Parathyroid adenoma (tissue), 2 donors: ENCODE measurements around the gene CASTOR1.

Experiments
- H2AFZ ChIP-seq: fragments of 300-600 bp; sonication (generic); one replicate; pipeline ENCODE4 v1.7.0; 2017; ENCODE audit warnings: antibody characterized with exemption, mild to moderate bottlenecking
- H3K27ac ChIP-seq: fragments of 300-600 bp; sonication (generic); one replicate; pipeline ENCODE4 v1.7.0; 2017
- H3K27me3 ChIP-seq: fragments of 300-600 bp; sonication (generic); one replicate; pipeline ENCODE4 v1.7.0; 2017; ENCODE audit warnings: low read length; ENCODE audit not compliant: control insufficient read depth, insufficient read depth
- H3K36me3 ChIP-seq: fragments of 300-600 bp; sonication (generic); one replicate; pipeline ENCODE4 v1.7.0; 2017; ENCODE audit warnings: low read length; ENCODE audit not compliant: control insufficient read depth, insufficient read depth
- H3K4me1 ChIP-seq: fragments of 300-600 bp; sonication (generic); one replicate; pipeline ENCODE4 v1.7.0; 2017; ENCODE audit warnings: control low read depth
- H3K4me2 ChIP-seq: fragments of 300-600 bp; sonication (generic); one replicate; pipeline ENCODE4 v1.7.0; 2017; ENCODE audit warnings: low read length
- H3K4me3 ChIP-seq: fragments of 300-600 bp; sonication (generic); one replicate; pipeline ENCODE4 v1.7.0; 2017; ENCODE audit warnings: low read depth, low read length
- H3K79me2 ChIP-seq: fragments of 300-600 bp; sonication (generic); one replicate; pipeline ENCODE4 v1.7.0; 2017; ENCODE audit warnings: control low read depth
- H3K9ac ChIP-seq: fragments of 300-600 bp; sonication (generic); one replicate; pipeline ENCODE4 v1.7.0; 2017; ENCODE audit warnings: mild to moderate bottlenecking
- H3K9me3 ChIP-seq: fragments of 300-600 bp; sonication (generic); one replicate; pipeline ENCODE4 v1.7.0; 2017; ENCODE audit warnings: low read length; ENCODE audit not compliant: control insufficient read depth
- TF ChIP-seq, protein P1 (sequence below): fragments of 300-600 bp; sonication (generic); IDR thresholded peaks from one replicate; pipeline ENCODE4 v1.7.0; 2017; ENCODE audit warnings: antibody characterized with exemption, mild to moderate bottlenecking
- donor health status: primary hyperparathyroidism.

CASTOR1 gene

GRCh38 chr22:30247561-30247960, 41.7 kb downstream of the CASTOR1 start:
- Histone ChIP-seq H3K27me3 (no peaks in the 10 kb centered on the region), H3K9ac (no peak overlapping the region), H3K4me2 (no peak overlapping the region), H3K9me3 (no peaks in the 10 kb centered on the region), H2AFZ (no peak overlapping the region), H3K4me1 (no peaks in the 10 kb centered on the region), H3K36me3 (no peaks in the 10 kb centered on the region), H3K27ac (no peak overlapping the region), H3K79me2 (no peaks in the 10 kb centered on the region), H3K4me3 (no peak overlapping the region)
- TF ChIP-seq, protein P1, sequence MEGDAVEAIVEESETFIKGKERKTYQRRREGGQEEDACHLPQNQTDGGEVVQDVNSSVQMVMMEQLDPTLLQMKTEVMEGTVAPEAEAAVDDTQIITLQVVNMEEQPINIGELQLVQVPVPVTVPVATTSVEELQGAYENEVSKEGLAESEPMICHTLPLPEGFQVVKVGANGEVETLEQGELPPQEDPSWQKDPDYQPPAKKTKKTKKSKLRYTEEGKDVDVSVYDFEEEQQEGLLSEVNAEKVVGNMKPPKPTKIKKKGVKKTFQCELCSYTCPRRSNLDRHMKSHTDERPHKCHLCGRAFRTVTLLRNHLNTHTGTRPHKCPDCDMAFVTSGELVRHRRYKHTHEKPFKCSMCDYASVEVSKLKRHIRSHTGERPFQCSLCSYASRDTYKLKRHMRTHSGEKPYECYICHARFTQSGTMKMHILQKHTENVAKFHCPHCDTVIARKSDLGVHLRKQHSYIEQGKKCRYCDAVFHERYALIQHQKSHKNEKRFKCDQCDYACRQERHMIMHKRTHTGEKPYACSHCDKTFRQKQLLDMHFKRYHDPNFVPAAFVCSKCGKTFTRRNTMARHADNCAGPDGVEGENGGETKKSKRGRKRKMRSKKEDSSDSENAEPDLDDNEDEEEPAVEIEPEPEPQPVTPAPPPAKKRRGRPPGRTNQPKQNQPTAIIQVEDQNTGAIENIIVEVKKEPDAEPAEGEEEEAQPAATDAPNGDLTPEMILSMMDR: no peak

DNA sequence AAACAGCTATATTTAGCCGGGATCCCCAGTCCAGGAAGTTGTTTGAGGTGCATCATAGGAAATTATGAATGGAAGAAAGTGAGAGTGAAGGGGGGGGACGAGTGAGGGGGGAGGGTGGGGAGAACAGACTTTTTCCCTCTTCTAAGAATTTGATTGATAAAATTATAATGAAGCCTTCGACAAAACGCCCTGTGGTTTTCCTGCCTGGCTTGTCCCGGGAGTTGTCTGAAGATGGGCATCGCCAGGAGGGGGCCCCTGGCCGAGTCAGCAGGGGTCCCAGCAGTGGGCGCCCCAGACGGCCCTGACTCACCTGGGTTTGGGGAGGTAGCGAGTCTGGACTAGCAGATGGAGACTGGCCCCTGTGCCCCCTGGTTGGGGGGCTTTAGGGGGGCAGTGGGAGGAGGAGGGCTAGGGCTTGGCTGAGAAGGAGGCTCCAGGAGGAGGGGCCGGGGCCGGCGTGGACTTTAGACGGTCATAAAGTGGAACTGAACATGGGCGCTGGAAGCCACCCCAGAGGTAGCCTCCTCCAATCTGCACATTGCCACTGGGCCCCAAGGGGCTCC, 42.4 kb downstream of the CASTOR1 start:
- H3K9ac ChIP-seq: no peak overlapping the region
- no peak overlapping the region for H3K27ac ChIP-seq
- H3K4me1 ChIP-seq: no peaks in the 10 kb centered on the region
- H3K9me3 ChIP-seq: no peaks in the 10 kb centered on the region
- H3K79me2 ChIP-seq: no peaks in the 10 kb centered on the region
- no peaks in the 10 kb centered on the region for H3K36me3 ChIP-seq
- H3K4me3 ChIP-seq: peak overlapping the region; percentile 42
- peak overlapping the region; percentile 80 for H3K4me2 ChIP-seq
- no peaks in the 10 kb centered on the region for H3K27me3 ChIP-seq
- H2AFZ ChIP-seq: peak overlapping the region; percentile 77
- TF ChIP-seq, protein P1: no peak

DNA sequence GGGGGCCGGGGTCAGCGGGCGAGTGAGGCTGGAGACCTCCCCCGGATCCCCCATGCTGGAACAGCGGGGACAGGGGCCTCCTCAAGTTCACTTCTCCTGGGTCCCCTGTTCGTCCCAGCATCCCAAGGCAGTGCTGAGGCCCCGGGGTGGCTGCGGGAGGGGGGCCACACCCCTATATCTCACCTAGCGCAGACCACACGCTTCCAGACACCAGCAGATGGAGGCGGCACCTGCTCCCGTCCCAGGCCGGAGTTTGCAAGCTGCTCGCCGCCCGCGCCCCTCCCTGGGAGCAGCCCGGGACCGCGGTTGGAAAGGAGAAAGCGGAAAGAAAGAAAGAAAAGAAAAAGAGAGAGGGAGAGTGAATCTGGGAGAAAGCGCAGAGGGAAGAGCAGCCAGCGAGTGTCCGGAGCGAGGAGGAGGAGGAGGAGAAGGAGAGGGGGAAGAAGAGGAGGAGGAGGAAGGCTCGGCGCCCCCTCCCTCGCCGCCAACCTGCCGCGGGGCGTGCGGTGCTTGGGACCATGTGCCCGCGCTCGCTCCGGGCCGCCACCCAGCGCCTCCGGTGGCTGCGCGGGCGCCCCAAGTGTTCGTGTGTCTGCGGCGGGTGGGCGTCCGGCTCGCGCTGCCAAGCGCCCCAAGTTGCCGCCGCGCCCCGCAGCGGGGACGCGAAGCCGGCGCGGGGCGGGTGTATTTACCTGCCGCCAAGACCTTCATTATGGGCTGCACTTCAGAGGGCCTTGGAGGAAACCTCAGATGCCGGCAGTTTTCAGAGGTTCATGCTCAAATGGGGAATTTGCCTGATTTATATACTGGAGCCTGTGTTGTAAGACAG, 43.1 kb downstream of the CASTOR1 start, which contains the start of gene LIF:
TSS of gene LIF (minus strand) at position 775 of the 829 bp plus-strand sequence. CDS start at position 711, 64 bp downstream.
- no peak within 1 kb of the TSS for H3K27ac ChIP-seq

GRCh38 chr22:30245181-30245984, 43.9 kb downstream of the CASTOR1 start:
- H3K4me2 ChIP-seq: peak overlapping the region; percentile 80
- no peaks in the 10 kb centered on the region for H3K36me3 ChIP-seq
- H3K9me3 ChIP-seq: no peaks in the 10 kb centered on the region
- H3K27me3 ChIP-seq: no peaks in the 10 kb centered on the region
- no peak overlapping the region for H3K9ac ChIP-seq
- no peak overlapping the region for H3K27ac ChIP-seq
- peak overlapping the region; percentile 42 for H3K4me3 ChIP-seq
- no peaks in the 10 kb centered on the region for H3K79me2 ChIP-seq
- no peaks in the 10 kb centered on the region for H3K4me1 ChIP-seq
- TF ChIP-seq, protein P1: no peak
- no peak overlapping the region for H2AFZ ChIP-seq

More for the DNA sequence above, 43.1 kb downstream of the CASTOR1 start, which contains the start of gene LIF:
- H3K79me2 ChIP-seq: no peaks in the 10 kb centered on the region
- TF ChIP-seq, protein P1: no peak
- peak within 1 kb of the TSS; percentile 80 for H3K4me2 ChIP-seq
- no peaks in the 10 kb centered on the region for H3K9me3 ChIP-seq
- no peak within 1 kb of the TSS for H3K9ac ChIP-seq
- no peaks in the 10 kb centered on the region for H3K4me1 ChIP-seq
- H3K4me3 ChIP-seq: peak within 1 kb of the TSS; percentile 42
- peak within 1 kb of the TSS; percentile 77 for H2AFZ ChIP-seq
- no peaks in the 10 kb centered on the region for H3K27me3 ChIP-seq
- H3K36me3 ChIP-seq: no peaks in the 10 kb centered on the region
